ENCODE measurements around the gene IDH3A.

Gene IDH3A

GRCh38 chr15:78208887-78209645 is 59.9 kb downstream of the IDH3A start:
- no peak for TF ChIP-seq CTCF (IDR thresholded peaks at IDR 0.05; ENCODE audit: low read depth, low read length)
- no peak overlapping the region for H3K4me3 ChIP-seq (ENCODE audit: low read depth, low read length)

- no peak for TF ChIP-seq CTCF (IDR thresholded peaks at IDR 0.05; ENCODE audit: low read depth, low read length)
- H3K4me3 ChIP-seq (ENCODE audit: low read depth, low read length) = no peak overlapping the region
Measured at GRCh38 chr15:78209646-78210348, 60.6 kb downstream of the IDH3A start.

DNA sequence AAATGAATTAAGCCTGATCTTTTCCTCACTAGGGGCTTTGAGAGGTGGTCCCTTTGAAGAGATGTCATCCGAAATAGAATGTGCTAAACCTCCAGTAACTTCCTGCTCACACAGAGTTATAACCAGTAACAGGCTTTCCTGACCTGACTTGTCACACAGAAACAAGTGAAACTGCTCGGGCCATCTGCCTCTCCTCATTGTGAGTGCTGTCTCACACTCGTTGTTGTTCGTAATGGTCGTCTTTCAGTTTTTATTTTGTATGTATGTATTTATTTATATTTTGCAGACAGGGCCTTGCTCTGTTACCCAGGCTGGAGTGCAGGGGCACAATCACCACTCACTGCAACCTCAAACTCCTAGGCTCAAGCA is 61.2 kb downstream of the IDH3A start:
- TF ChIP-seq CTCF (IDR thresholded peaks at IDR 0.05; ENCODE audit: low read depth, low read length) = no peak
- no peak overlapping the region for H3K4me3 ChIP-seq (ENCODE audit: low read depth, low read length)

GRCh38 chr15:78211189-78211921 is 62.2 kb downstream of the IDH3A start:
- no peak for TF ChIP-seq CTCF (IDR thresholded peaks at IDR 0.05; ENCODE audit: low read depth, low read length)
- H3K4me3 ChIP-seq (ENCODE audit: low read depth, low read length) = no peak overlapping the region

DNA sequence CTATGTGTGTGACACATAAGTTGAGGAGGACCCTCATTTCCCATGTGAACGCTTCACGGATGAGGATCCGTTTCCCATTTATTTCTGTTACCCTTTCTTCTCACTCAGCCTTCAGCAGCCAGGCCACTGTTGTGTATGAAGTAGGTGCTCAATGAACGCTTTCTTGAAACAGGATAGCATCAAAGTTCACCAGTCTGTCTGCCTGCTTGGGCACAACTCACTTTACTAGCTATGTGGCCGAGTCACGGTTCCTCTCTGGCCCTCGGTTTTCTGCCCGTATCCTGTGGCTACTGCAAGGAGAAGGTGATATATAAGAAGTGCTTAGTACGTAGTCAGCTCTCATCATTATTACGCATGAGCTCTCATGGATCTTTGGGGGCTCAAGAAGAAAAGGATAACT is 62.8 kb downstream of the IDH3A start:
- H3K4me3 ChIP-seq (ENCODE audit: low read depth, low read length) = no peak overlapping the region
- no peak for TF ChIP-seq CTCF (IDR thresholded peaks at IDR 0.05; ENCODE audit: low read depth, low read length)

DNA sequence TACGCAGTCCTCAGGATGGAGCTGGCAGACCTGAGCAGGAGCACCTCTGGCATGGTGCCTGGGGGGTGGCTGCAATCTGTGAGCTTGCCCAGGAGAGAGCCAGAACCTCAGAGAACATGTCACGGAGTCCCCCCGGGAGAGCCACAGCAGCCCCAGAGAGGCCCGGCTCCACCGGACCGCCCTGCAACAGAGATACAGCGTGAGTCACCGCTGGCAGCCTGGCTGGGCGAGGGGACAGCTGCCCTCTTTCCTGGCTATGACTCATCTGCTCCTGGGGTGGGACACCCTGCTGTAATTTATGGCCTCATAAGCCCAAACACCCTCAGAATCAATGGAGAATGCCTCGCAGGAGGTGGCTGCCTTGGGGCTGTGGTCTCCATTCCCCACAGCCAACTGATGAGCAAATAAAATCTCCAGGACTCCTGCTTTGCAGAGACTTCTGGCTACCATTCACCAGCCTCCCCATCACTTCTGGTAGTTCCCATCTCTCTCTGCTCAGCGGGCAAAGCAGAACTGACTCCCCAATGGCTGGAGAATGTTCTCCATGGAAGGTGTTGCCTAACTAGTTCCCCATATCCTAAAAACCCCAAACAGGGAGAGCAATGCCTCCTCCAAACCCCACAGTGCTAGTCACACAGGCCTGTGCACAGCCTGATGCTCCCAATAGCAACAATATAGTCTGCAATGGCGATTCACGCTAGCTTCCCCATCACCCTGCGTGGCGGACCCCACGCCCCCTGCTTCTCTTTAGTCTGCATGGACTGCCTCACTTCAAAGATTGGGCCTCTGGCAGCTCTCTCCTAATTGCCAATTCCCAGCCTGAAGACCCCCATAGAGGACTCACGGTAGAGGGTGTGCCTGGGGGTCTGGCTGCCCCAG is 63.6 kb downstream of the IDH3A start:
- TF ChIP-seq CTCF (IDR thresholded peaks at IDR 0.05; ENCODE audit: low read depth, low read length) = no peak
- H3K4me3 ChIP-seq (ENCODE audit: low read depth, low read length) = no peak overlapping the region

Data from WI38 (cell line).